CD4-positive, alpha-beta T cell treated with Interleukin-2 at 100 ng/mL for 4 hours (primary cell): Measurements from ENCODE around the gene TSPEAR.

Experiments used
- DNase-seq: peaks from one replicate; pipeline ENCODE4 v3.0.0-alpha.2; 2020; ENCODE audit warnings: low spot score

The TSPEAR gene

GRCh38 chr21:44740742-44741141 is 29.4 kb upstream of the TSPEAR start:
- no peak for DNase-seq

GRCh38 chr21:44739316-44739715 is 27.9 kb upstream of the TSPEAR start:
- no peak for DNase-seq

- DNase-seq, result no peak
These were observed 27.2 kb upstream of the TSPEAR start for GRCh38 chr21:44738621-44739020.

GRCh38 chr21:44737706-44738354 is 26.5 kb upstream of the TSPEAR start:
- DNase-seq, result no peak

GRCh38 chr21:44736291-44737004 is 25.1 kb upstream of the TSPEAR start:
- DNase-seq, result no peak

- no peak for DNase-seq
These were observed 24.4 kb upstream of the TSPEAR start for GRCh38 chr21:44735821-44736220.

- no peak for DNase-seq
These were observed 23.5 kb upstream of the TSPEAR start for GRCh38 chr21:44734841-44735240.

GRCh38 chr21:44734026-44734745 is 22.8 kb upstream of the TSPEAR start:
- no peak for DNase-seq

- no peak for DNase-seq
These were observed 21.6 kb upstream of the TSPEAR start for GRCh38 chr21:44732956-44733355.

GRCh38 chr21:44732263-44732662 is 20.9 kb upstream of the TSPEAR start:
- DNase-seq, result no peak

- no peak for DNase-seq
These were observed 19.7 kb upstream of the TSPEAR start for GRCh38 chr21:44730951-44731579.

GRCh38 chr21:44730028-44730395 is 18.6 kb upstream of the TSPEAR start:
- DNase-seq, result no peak

GRCh38 chr21:44729336-44730027 is 18.1 kb upstream of the TSPEAR start:
- no peak for DNase-seq

GRCh38 chr21:44728716-44729115 is 17.3 kb upstream of the TSPEAR start:
- DNase-seq, result no peak

- DNase-seq, result no peak
These were observed 16.4 kb upstream of the TSPEAR start for GRCh38 chr21:44727757-44728156.

GRCh38 chr21:44727321-44727720 is 15.9 kb upstream of the TSPEAR start:
- no peak for DNase-seq

GRCh38 chr21:44726826-44727225 is 15.5 kb upstream of the TSPEAR start:
- no peak for DNase-seq

- DNase-seq, result no peak
These were observed 13.6 kb upstream of the TSPEAR start for GRCh38 chr21:44724926-44725325.

GRCh38 chr21:44724196-44724595 is 12.8 kb upstream of the TSPEAR start:
- DNase-seq, result no peak

GRCh38 chr21:44723177-44724131 is 12.1 kb upstream of the TSPEAR start:
- DNase-seq, result peak; percentile 3

- DNase-seq, result no peak
These were observed 11.4 kb upstream of the TSPEAR start for GRCh38 chr21:44722731-44723130.
